SK-N-SH treated with all-trans-retinoic acid at 6 μM for 48 hours (cell line): ENCODE measurements around the gene GBE1.
A peak's percentile ranks its signal among the peaks of the same experiment; 100 is the strongest.

Experiments used
- ATAC-seq: fragments of 200-7000 bp; cut with Tn5 transposase; 3 replicates; pipeline ENCODE4 v1.9.1; 2020; ENCODE audit warnings: mild to moderate bottlenecking, moderate library complexity
- ARNTL ChIP-seq: fragments of 450-650 bp; formaldehyde crosslinking; IDR thresholded peaks from 2 replicates; pipeline ENCODE4 v1.5.0; 2020; ENCODE audit warnings: low read depth, mild to moderate bottlenecking, moderate library complexity, borderline replicate concordance
- BACH2 ChIP-seq: fragments of 250-450 bp; sonication (Bioruptor Pico); IDR thresholded peaks from 2 replicates; pipeline ENCODE4 v1.9.0; 2021; ENCODE audit warnings: mild to moderate bottlenecking, borderline replicate concordance
- CREB5 ChIP-seq: fragments of 250-450 bp; sonication (Bioruptor Pico); IDR thresholded peaks from 2 replicates; pipeline ENCODE4 v1.5.1; 2020; ENCODE audit warnings: low read depth, mild to moderate bottlenecking, moderate library complexity
- CSDC2 ChIP-seq: fragments of 250-450 bp; sonication (Bioruptor Pico); IDR thresholded peaks from 2 replicates; pipeline ENCODE4 v1.5.0; 2020; ENCODE audit warnings: mild to moderate bottlenecking, moderate library complexity
- ESRRG ChIP-seq: fragments of 250-450 bp; sonication (Bioruptor Pico); IDR thresholded peaks from 2 replicates; pipeline ENCODE4 v1.6.1; 2021; ENCODE audit warnings: mild to moderate bottlenecking
- GLIS3 ChIP-seq: fragments of 250-450 bp; sonication (Bioruptor Pico); IDR thresholded peaks from 2 replicates; pipeline ENCODE4 v1.5.0; 2020; ENCODE audit warnings: mild to moderate bottlenecking, moderate library complexity
- ISL1 ChIP-seq: fragments of 250-450 bp; sonication (Bioruptor Pico); IDR thresholded peaks from 2 replicates; pipeline ENCODE4 v2.1.2; 2022; ENCODE audit warnings: mild to moderate bottlenecking, moderate library complexity
- PATZ1 ChIP-seq: fragments of 250-450 bp; sonication (Bioruptor Pico); IDR thresholded peaks from 2 replicates; pipeline ENCODE4 v1.8.0; 2020; ENCODE audit warnings: mild to moderate bottlenecking, moderate library complexity, borderline replicate concordance
- POU6F1 ChIP-seq: fragments of 250-450 bp; sonication (Bioruptor Pico); IDR thresholded peaks from 2 replicates; pipeline ENCODE4 v1.8.0; 2021; ENCODE audit warnings: low read depth, mild to moderate bottlenecking, moderate library complexity, borderline replicate concordance
- RARB ChIP-seq: fragments of 250-450 bp; sonication (Bioruptor Pico); IDR thresholded peaks from 2 replicates; pipeline ENCODE4 v1.8.0; 2021; ENCODE audit warnings: mild to moderate bottlenecking, moderate library complexity
- SNAI2 ChIP-seq: fragments of 250-450 bp; sonication (Bioruptor Pico); IDR thresholded peaks from 2 replicates; pipeline ENCODE4 v1.5.0; 2020; ENCODE audit warnings: mild to moderate bottlenecking, moderate library complexity
- TCF4 ChIP-seq: fragments of 250-450 bp; sonication (Bioruptor Pico); IDR thresholded peaks from 2 replicates; pipeline ENCODE4 v1.8.0; 2021; ENCODE audit warnings: mild to moderate bottlenecking, moderate library complexity, borderline replicate concordance
- TOX ChIP-seq: fragments of 250-450 bp; sonication (Bioruptor Pico); IDR thresholded peaks from 2 replicates; pipeline ENCODE4 v1.8.0; 2021; ENCODE audit warnings: mild to moderate bottlenecking, moderate library complexity, borderline replicate concordance
- TSHZ2 ChIP-seq: fragments of 250-450 bp; sonication (Bioruptor Pico); IDR thresholded peaks from 2 replicates; pipeline ENCODE4 v1.5.0; 2020; ENCODE audit warnings: mild to moderate bottlenecking, moderate library complexity
- ZC3H10 ChIP-seq: fragments of 250-450 bp; sonication (Bioruptor Pico); IDR thresholded peaks from 2 replicates; pipeline ENCODE4 v1.5.1; 2021; ENCODE audit warnings: mild to moderate bottlenecking, moderate library complexity
- ZFP3 ChIP-seq: fragments of 250-450 bp; sonication (Bioruptor Pico); IDR thresholded peaks from 2 replicates; pipeline ENCODE4 v1.5.0; 2020; ENCODE audit warnings: mild to moderate bottlenecking, moderate library complexity
- ZFP30 ChIP-seq: fragments of 450-650 bp; formaldehyde crosslinking; IDR thresholded peaks from 2 replicates; pipeline ENCODE4 v1.5.0; 2022; ENCODE audit warnings: mild to moderate bottlenecking, moderate library complexity
- ZNF565 ChIP-seq: fragments of 450-650 bp; formaldehyde crosslinking; conservative IDR thresholded peaks from 2 replicates; pipeline ENCODE4 v1.5.0; 2020; ENCODE audit warnings: low read depth, mild to moderate bottlenecking, moderate library complexity
- ZNF70 ChIP-seq: fragments of 450-650 bp; formaldehyde crosslinking; IDR thresholded peaks from 2 replicates; pipeline ENCODE4 v1.5.0; 2020; ENCODE audit warnings: mild to moderate bottlenecking, moderate library complexity
- ZNF8 ChIP-seq: fragments of 450-650 bp; formaldehyde crosslinking; IDR thresholded peaks from 2 replicates; pipeline ENCODE4 v1.5.0; 2020; ENCODE audit warnings: mild to moderate bottlenecking, moderate library complexity

The GBE1 gene

GRCh38 chr3:81485444-81485865 is 276.0 kb downstream of the GBE1 start:
- ATAC-seq = peak; percentile 90
- TF ChIP-seq ZFP3 (CRISPR knock-in tag) (no peak), ZNF8 (CRISPR knock-in tag) (no peak), TCF4 (CRISPR knock-in tag) (no peak), ISL1 (no peak)

- no peak for TF ChIP-seq PATZ1 (CRISPR knock-in tag)
- TF ChIP-seq ZNF70 = no peak
- no peak for TF ChIP-seq ZNF8 (CRISPR knock-in tag)
- no peak for TF ChIP-seq TCF4 (CRISPR knock-in tag)
- TF ChIP-seq ESRRG (CRISPR knock-in tag) = no peak
- no peak for TF ChIP-seq POU6F1
- ATAC-seq = peak; percentile 31; the same call in 2 of the 3 replicates
Measured at GRCh38 chr3:81484520-81484919, 276.9 kb downstream of the GBE1 start.

GRCh38 chr3:81483046-81483445 is 278.4 kb downstream of the GBE1 start:
- no peak for ATAC-seq
- TF ChIP-seq ZC3H10 (CRISPR knock-in tag) (no peak), POU6F1 (no peak), CREB5 (CRISPR knock-in tag) (no peak), SNAI2 (no peak), ZFP3 (CRISPR knock-in tag) (no peak)

GRCh38 chr3:81477740-81478139 is 283.7 kb downstream of the GBE1 start:
- no peak for TF ChIP-seq ESRRG (CRISPR knock-in tag)
- no peak for TF ChIP-seq SNAI2
- no peak for TF ChIP-seq ZNF565 (CRISPR knock-in tag)
- TF ChIP-seq CSDC2 (CRISPR knock-in tag) = no peak
- no peak for TF ChIP-seq TCF4 (CRISPR knock-in tag)
- TF ChIP-seq POU6F1 = no peak
- ATAC-seq = no peak

GRCh38 chr3:81476692-81477091 is 284.8 kb downstream of the GBE1 start:
- no peak for ATAC-seq
- TF ChIP-seq TCF4 (CRISPR knock-in tag) = no peak
- TF ChIP-seq ZC3H10 (CRISPR knock-in tag) = no peak
- TF ChIP-seq GLIS3 (CRISPR knock-in tag) = no peak
- TF ChIP-seq RARB (CRISPR knock-in tag) = no peak
- TF ChIP-seq ESRRG (CRISPR knock-in tag) = no peak
- no peak for TF ChIP-seq BACH2
- no peak for TF ChIP-seq ARNTL (CRISPR knock-in tag)
- TF ChIP-seq TOX = no peak
- TF ChIP-seq PATZ1 (CRISPR knock-in tag) = no peak
- TF ChIP-seq ISL1 = no peak
- no peak for TF ChIP-seq TSHZ2 (CRISPR knock-in tag)
- TF ChIP-seq CREB5 (CRISPR knock-in tag) = no peak
- no peak for TF ChIP-seq ZFP30 (CRISPR knock-in tag)
- no peak for TF ChIP-seq ZNF565 (CRISPR knock-in tag)
